Mucosa of descending colon (tissue), 3 donors: Measurements from ENCODE around the gene LHPP. TPM values are rescaled to one million over a fixed set of nuclear protein-coding genes. Genes with fewer than 3 reads are reported as not detected.

Experiments used
- ATAC-seq: fragments of 200-7000 bp; cut with Tn5 transposase; one replicate; pipeline ENCODE4 v1.9.1; 2020; ENCODE audit warnings: mild to moderate bottlenecking, moderate library complexity
- DNase-seq, 3 donors: peaks; one replicate each; pipeline ENCODE4 v3.0.0-alpha.2; 2020
- H3K36me3 ChIP-seq: fragments of 200-600 bp; one replicate; pipeline ENCODE4 v1.8.0; 2021; ENCODE audit warnings: low read depth, mild to moderate bottlenecking
- H3K4me1 ChIP-seq: fragments of 200-600 bp; one replicate; pipeline ENCODE4 v1.8.0; 2021; ENCODE audit warnings: low read depth, mild to moderate bottlenecking
- H3K4me3 ChIP-seq: fragments of 200-600 bp; one replicate; pipeline ENCODE4 v1.8.0; 2021; ENCODE audit warnings: mild to moderate bottlenecking
- H3K9me3 ChIP-seq: fragments of 200-600 bp; one replicate; pipeline ENCODE4 v1.8.0; 2021; ENCODE audit warnings: mild to moderate bottlenecking
- CTCF ChIP-seq: fragments of 200-600 bp; IDR thresholded peaks from one replicate; pipeline ENCODE4 v1.8.0; 2022; ENCODE audit warnings: antibody characterized with exemption, mild to moderate bottlenecking
- intact Hi-C, 2 donors: fragments of 100-400 bp; cut with DNase I in 1 of 2; cut with micrococcal nuclease in 1 of 2; formaldehyde crosslinking; loops; one replicate each; pipeline versions ENCODE4 v1.11.0 to v1.11.1; 2022; cut with DNase I, micrococcal nuclease
- total RNA-seq, 3 donors: library from RNA; stranded (reverse); fragmentation: NEBNext Ultra II Directional in 2 of 3; extraction: Animal tissue kit (Norgen Biotek cat#: 25700) in 2 of 3; gene quantifications; one replicate each; pipeline versions ENCODE4 v1.2.1 to v1.2.4, GENCODE V29; 2021 to 2023
- donor health status: DM: no; HTN: no; CAD: no; lungs with moderate emphysema.
- donor health status: DM: no; HTN: no; CAD: no.
- donor health status: DM: no; HTN: yes; CAD: no.

LHPP gene
- total RNA-seq, 3 donors from 2014 or later, result 19.7 to 46.7 (median 26.5) TPM

- DNase-seq (peak in 1 of 3 donors; percentile 41), ATAC-seq (no peak)
- no peak for TF ChIP-seq CTCF
- no peaks in the 10 kb centered on the region for H3K9me3 ChIP-seq
- no peak overlapping the region for H3K4me3 ChIP-seq
- intact Hi-C loops, result no loop called here
- peaks cover 3% of the 10 kb centered on the region for H3K4me1 ChIP-seq
- H3K36me3 ChIP-seq, result no peaks in the 10 kb centered on the region
These were observed 194.5 kb downstream of the LHPP start for GRCh38 chr10:124656113-124656490.

GRCh38 chr10:124656541-124656940 is 194.9 kb downstream of the LHPP start:
- Histone ChIP-seq H3K36me3 (no peaks in the 10 kb centered on the region), H3K9me3 (no peaks in the 10 kb centered on the region), H3K4me3 (no peak overlapping the region), H3K4me1 (no peaks in the 10 kb centered on the region)
- intact Hi-C loops, result no loop called here
- TF ChIP-seq CTCF, result no peak
- DNase-seq, result peak in 1 of 3 donors; percentile 10
- no peak for ATAC-seq

GRCh38 chr10:124657806-124658205 is 196.2 kb downstream of the LHPP start:
- H3K36me3 ChIP-seq, result no peaks in the 10 kb centered on the region
- H3K4me1 ChIP-seq, result no peaks in the 10 kb centered on the region
- no peak overlapping the region for H3K4me3 ChIP-seq
- intact Hi-C loops, result no loop called here
- H3K9me3 ChIP-seq, result no peaks in the 10 kb centered on the region
- TF ChIP-seq CTCF, result no peak
- peak; percentile 33 for ATAC-seq
- DNase-seq, result peak in 2 of 3 donors; percentile 40 to 57

GRCh38 chr10:124658591-124659242 is 197.1 kb downstream of the LHPP start:
- no peaks in the 10 kb centered on the region for H3K4me1 ChIP-seq
- no peaks in the 10 kb centered on the region for H3K9me3 ChIP-seq
- H3K36me3 ChIP-seq, result no peaks in the 10 kb centered on the region
- DNase-seq, result peak in 1 of 3 donors; percentile 48
- no peak for TF ChIP-seq CTCF
- H3K4me3 ChIP-seq, result no peak overlapping the region
- intact Hi-C loops, result no loop called here
- ATAC-seq, result no peak

GRCh38 chr10:124659380-124659779 is 197.8 kb downstream of the LHPP start:
- Histone ChIP-seq H3K36me3 (no peaks in the 10 kb centered on the region), H3K4me1 (no peaks in the 10 kb centered on the region), H3K9me3 (no peaks in the 10 kb centered on the region), H3K4me3 (no peak overlapping the region)
- ATAC-seq (no peak), DNase-seq (no peak)
- intact Hi-C loops, result no loop called here
- no peak for TF ChIP-seq CTCF
